ENCODE results near the gene IL16.
A peak's percentile ranks its signal among the peaks of the same experiment; 100 is the strongest.

IL16 gene

GRCh38 chr15:81209635-81210034 is 13.0 kb downstream of the IL16 start:
- DNase-seq, result no peak

DNA sequence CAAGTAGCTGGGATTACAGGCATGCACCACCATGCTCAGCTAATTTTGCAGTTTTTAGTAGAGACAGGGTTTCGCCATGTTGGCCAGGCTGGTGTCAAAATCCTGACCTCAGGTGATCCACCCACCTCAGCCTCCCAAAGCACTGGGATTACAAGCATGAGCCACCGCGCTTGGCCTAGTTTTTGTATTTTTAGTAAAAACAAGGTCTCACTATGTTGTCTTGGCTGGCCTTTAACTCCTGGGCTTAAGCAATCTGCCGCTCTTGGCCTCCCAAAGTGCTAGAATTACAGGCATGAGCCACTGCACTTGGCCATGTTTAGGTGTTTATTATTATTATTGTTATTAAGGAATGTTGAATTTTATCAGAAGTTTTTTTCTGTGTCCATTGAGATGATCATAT is 14.7 kb downstream of the IL16 start:
- DNase-seq, result no peak

DNA sequence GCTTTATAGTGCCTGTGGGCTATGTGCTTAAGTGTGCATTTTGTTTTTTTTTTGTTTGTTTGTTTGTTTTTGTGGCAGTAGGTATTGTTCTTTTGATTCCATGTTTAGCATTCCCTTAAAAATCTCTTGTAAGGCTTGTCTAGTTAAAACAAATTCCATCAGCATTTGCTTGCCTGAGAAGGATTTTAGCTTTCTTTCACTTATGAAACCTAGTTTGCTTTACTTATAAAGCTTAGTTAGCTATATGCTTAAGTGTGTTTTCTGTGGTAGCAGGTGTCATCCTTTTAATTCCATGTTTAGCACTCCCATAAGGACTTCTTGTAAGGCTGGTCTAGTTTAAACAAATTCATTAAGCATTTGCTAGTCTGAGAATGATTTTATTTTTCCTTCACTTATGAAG is 17.3 kb downstream of the IL16 start:
- DNase-seq, result no peak

DNA sequence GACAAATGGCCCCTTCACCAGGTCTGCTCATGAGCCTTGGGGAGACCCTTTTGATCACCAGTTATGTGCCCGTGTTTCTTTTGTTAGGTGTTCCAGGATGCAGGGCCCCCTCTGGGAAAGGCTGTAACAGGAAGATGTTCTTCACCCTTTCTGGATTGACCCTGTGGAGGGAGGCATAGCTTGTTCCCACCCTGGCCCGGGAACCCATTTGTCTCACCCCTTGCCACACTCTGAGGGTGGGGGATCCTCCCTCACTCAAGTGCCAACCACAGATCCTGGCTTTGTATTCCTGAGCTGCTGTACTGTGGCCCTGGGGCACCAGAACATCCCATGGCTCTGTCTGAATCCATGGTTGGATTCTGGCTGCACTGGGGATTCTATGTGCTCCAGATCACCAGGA is 18.9 kb downstream of the IL16 start:
- DNase-seq, result no peak

DNA sequence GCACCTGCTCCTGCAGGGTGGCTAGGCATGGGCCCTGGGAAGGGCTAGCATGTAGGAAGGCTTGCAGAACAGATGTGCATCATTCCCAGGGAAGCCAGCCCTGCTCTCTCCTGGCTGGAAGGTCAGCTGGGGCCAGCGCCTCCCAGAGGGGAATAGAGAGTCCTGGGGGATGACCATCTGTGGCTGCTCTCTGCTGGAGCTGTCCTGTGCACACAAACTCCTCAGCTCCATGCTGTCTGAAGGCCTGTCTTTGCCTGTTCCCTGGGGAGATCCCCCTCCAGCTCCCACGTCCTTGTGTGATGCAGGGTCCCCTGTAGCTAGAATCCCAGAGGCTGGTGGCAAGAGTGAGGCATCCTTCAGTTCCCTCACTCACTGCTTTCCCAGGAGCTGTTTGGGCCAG is 19.3 kb downstream of the IL16 start:
- no peak for DNase-seq

DNA sequence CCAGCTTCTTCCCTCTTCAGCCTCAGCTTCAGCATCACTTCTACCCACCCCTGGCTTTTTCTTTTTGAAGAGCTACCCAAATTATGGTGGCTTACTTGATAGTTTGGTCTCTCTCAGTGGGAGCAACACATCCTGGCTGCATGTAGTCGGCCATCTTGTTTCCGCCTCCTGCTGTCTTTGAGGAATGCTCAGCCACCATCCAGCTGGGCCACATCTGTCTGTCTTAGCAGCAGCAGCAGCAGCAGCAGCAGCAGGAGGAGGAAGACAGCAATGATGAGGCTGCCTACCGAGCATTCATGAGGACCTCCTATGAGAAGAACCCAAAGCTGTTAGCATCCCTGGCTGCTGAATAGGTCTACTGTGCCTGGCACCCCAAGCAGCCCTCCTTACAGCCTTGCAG is 19.7 kb downstream of the IL16 start:
- no peak for DNase-seq

- DNase-seq, result no peak
Measured at GRCh38 chr15:81221449-81221848, 24.8 kb downstream of the IL16 start.

DNA sequence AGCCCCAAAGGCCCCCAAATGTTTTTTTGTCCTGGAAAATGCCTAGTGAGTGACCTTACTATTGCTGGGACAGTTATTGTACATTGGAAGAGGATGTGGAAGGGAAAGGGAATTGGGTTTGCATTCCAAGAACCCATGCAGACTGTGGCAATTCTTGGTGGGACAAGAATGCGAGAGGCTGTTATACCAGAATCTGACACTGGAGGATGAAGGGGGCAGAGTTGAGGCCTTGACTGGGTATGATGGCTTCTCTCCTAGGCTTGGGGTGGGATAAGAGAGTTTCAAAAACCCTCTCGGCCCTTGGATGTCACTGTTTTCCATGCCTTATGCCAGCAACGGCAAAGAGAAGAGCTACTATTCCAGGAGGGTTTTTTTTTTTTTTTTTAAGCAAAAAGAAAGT is 25.3 kb downstream of the IL16 start:
- no peak for DNase-seq

DNA sequence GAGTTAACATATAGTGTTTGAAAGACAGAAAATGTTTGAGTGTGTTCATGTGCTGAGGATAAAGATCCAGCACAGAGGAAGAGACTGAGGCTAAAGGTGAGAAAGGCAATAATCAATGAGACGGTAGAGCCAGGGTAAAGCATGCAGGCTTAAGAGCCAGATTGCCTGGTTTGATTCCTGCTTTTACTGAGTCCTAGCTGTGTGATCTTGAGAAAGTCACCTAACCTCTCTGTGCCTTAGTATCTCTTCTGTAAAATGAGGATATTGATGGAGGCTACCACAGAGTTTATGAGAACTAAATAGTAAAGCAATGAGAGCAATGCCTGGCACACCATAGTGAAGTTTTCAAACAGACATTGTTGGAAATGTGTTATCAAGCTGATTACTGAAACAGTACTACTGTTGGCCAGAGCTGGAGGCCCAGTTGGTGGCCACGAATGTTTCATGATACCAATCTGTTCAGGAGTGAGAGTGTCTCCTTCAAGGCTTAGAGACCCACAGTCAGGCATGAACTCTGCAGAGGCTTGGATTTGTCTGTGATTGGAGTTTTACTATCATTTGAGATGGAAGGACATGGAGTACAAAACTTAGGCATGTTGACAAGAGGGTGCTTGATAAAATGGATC is 26.8 kb downstream of the IL16 start:
- no peak for DNase-seq

- DNase-seq, result no peak
Measured at GRCh38 chr15:81224232-81224631, 27.6 kb downstream of the IL16 start.

GRCh38 chr15:81225161-81225671 is 28.5 kb downstream of the IL16 start:
- DNase-seq, result no peak

DNA sequence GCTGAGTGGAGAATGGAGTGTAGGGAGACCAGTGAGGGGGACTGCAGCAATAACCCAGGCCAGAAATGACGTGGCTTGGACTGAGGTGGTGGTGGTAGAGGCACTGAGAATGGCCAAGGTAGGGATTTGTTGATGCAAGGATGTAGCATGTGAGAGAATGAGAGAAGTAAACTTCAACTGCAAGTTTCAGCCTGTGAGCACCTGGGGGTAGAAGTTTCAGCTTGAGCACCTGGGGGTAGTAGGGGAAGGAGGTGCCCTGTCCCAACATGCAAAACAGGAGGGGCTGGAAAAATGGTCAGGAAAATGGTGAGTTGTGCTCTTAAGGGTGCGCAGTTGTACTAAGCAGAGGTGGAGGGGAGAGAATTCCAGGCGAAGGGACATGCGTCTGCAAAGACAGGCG is 31.0 kb downstream of the IL16 start:
- no peak for DNase-seq

DNA sequence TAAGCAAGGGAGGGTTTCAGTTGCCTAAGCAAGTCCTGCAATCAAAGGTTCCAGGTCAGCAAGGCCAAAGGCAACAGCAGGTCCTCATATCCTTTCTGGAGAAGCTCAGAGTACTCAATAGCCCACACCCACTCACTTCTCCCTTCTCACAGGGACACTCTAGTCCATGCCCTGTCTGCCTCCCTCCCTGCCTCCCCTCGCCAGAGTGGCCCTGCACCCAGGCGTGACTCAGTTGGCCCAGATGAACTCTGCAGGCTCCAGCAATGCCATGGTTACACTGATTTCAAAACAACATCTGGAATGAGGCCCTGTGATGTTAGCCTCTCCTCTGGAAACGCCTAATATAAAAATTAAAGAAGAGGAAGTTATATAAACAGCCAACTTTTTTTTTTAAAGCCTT is 32.9 kb downstream of the IL16 start:
- no peak for DNase-seq

DNA sequence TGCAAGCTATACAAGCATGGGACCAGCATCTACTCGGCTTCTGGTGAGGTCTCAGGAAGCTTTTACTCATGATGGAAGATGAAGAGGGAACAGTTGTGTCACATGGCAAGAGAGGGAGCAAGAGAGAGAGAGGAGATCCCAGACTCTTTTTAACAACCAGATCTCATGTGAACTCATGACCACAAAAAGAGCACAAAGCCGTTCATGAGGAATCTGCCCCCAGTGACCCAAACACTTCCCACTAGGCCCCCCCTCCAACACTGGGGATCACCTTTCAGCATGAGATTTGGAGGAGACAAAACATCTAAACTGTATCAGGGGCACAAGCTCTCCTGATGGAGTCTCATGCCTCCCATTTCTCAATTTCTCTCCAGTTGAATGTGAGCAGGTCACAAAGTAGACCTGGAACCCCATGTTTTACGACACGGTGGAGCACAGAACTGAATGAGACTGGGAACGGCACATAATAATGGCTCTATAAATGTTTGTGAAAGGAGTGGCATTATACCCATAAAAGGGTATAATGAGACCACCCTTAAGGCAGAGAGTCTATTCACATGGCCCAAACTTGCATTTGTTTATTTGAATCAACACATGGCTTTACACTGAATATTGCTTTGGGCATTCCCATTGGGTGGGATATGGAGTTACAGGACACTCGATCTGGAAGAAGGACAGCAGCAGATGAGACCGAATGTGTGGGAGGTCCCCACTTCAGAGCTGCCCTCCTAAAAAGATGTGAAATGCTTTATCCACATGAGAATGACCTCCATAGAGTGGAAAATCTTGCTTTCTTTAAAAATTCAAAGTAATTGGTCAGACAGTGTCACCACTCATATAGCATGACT is 38.8 kb downstream of the IL16 start:
- DNase-seq, result no peak

DNA sequence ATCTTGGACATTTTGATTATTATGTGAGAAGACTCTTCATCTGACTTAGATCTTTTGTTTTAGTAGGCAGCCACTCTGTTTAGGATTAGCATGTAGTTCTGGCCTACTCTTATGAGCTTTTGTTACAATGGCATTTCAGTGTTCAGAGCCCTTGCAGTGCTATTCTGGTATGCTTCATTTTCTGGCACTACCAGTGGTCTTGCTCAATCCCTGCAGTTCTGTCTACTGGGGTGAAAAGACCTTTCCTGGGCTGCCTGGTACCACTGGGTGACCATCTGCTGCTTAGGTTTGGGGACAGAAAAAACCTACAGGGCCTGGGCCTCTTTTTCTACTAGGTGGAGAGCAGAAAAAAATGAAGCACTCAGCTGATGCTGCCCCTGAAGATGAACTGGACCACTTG is 42.5 kb downstream of the IL16 start:
- no peak for DNase-seq

DNA sequence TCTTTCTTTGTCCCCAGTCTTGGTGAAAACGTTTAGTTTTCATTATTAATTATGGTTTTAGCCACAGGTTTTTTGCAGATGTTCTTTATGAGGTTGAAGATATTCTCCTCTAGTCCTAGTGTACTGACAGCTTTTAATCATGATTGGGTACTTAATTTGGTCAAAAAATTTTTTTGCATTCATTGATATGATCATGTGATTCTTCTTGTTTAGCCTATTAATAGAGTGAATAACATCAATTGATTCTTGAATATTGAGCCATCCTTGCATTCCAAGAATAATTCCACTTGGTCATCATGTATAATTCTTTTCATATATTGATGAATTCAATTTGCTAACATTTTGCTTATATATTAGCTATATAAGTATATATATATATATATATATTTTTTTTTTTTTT is 46.1 kb downstream of the IL16 start:
- DNase-seq, result no peak

DNA sequence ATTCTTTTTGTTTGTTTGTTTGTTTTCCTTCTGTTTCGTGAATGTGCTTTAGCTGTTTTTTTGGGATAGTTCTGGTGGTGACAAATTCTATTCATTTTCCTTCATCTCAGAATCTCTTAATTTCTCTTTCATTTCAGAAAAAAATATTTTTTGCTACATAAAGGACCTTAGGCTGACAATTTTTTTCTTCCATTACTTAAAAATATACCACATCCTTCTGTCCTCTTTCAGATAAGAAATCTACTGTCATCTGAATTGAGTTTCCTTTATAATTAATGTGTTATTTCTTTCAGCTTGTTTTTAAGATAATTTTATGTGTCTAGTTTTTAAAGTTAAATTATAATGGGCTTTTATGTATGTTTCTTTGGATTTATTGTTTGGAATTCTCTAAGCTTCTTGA is 47.6 kb downstream of the IL16 start:
- DNase-seq, result no peak

GRCh38 chr15:81253846-81254245 is 57.2 kb downstream of the IL16 start:
- peak; percentile 19 for DNase-seq

- DNase-seq, result no peak
Measured at GRCh38 chr15:81254277-81254915, 57.7 kb downstream of the IL16 start.

DNA sequence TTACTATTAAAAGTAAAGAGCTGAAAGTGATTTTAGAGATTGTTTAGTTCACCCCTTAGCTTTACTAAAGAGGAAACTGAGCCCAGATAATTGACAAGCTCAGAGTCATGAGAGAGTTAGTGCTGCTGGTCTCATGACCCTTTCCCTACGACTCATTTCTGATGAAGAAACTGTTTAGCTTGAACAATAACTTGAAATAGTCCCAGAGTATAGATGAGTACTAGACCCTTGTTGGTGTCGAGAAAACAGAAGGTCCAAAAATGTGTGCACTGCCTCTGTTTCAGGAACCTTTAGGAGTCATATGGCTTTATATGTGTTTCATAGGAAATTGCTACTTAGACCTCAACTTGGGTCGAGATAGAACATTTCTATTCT is 58.2 kb downstream of the IL16 start:
- no peak for DNase-seq

DNA sequence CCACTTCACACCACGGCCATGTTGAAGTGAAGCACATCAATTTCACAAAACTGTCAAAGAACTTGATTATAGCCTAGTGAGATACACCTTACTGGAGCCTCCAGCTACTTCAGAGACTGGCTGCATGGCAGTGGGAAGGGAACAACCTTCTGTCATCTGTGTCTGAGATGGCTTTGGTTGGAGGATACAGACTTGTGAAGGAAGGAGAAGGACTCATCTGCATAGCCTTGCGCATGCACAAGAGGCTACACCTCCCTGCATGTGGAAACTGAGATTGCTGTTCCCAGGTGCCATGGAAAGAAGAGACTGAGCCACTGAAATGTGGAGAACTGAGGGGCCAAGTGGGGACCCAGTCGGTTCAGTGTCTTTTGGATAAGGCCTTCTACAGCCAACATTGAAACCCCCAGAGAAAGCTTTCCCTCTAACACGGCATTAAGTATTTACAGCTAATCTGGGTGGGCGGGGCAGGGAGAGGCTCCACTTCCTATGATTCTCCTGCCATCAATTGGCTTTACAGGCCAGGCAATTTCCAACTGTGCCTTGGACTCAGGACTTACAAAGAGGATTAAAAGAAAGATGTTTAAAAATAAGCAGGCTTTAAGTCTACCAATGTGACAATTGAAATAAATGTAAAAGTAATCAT is 58.8 kb downstream of the IL16 start:
- DNase-seq, result no peak

- DNase-seq, result no peak
Measured at GRCh38 chr15:81255958-81256320, 59.3 kb downstream of the IL16 start.

DNA sequence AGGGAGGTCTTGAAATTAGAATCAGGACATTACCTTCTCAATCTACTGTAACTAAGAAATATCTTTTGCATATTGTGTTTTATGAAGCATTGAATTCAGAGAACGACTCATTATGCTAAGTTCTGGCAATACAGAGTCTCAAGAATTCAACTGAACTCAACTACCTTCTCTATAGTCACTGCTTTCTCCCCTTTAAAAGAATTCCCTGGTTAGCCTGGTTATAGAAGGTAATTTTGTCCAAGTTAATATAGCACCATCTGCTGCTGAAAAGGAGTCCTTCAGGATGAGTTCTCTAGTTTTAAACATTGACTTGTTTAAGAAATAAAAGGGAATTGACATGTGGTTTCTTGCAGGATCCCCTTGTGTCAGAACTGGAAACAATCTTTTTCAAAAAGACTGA is 60.2 kb downstream of the IL16 start:
- peak; percentile 71 for DNase-seq

DNA sequence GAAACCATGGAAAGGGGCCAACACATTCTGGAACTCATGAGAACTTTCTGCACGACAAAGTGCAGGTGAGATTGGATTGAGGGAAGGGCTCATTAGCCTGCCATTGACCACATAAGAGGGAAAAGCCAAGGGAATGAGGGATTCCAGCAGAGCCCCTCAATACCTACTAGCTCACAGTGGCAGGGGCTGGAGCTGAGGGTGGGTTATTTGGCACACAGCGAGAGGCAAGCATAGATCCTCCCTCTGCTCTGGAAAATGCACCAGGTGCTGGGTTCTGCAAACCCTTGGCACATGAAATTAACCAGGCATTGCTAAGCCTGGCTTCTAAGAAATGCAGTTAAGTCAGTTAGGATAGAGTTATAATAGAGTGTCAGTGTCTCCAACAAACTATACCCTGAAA is 60.8 kb downstream of the IL16 start:
- no peak for DNase-seq
